GM21360 (cell line): Measurements from ENCODE around the gene PARVB.
"Not testable (repeated sequence)": the region's sequence is repeated elsewhere in the genome, so short reads cannot be mapped to it uniquely, and the experiment has no call there.

Experiments
- ATAC-seq: cut with Tn5 transposase; IDR thresholded peaks from one replicate; pipeline ENCODE4 v1.9.1; 2021; ENCODE audit warnings: mild to moderate bottlenecking, moderate library complexity; ENCODE audit not compliant: unreplicated experiment

Gene PARVB

DNA sequence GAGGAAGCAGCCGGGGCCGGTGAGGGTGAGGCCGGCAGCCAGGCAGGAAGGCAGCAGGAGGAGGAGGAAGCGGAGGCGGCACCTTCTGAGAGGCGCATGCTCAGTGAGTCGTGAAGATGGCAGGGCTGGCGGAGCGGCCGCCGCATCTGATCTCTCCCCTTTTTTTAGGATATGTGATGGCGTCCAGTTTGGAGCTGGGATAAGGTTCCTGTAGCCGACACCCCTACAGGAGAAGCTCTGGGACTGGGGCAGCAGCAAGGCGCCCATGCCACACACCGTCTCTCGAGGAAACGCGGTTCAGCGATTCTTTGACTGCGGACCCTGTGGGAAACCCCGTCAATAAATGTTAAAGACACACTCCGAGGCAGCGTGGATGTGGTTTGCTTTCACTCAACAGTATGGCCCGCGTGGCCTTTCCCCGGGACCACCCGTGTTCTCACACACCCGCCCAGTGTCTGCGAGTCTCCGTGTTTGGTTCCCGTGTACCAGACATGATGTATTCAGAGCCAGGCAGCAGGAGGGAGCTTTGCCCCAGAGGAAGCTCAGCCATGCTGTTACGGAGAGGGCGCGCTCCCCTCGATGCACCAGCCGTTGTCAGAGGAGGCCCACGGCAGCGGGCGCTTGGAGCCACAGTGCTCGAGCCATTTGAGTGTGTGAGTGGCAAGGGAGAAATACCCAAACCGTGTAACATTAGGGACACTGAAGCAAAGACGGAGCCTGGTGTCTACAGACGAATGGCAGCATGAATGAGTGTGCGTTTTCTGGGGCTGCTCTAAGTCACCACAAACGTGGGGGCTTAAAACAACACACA lies 27.7 kb upstream of the PARVB start:
- ATAC-seq: no peak

DNA sequence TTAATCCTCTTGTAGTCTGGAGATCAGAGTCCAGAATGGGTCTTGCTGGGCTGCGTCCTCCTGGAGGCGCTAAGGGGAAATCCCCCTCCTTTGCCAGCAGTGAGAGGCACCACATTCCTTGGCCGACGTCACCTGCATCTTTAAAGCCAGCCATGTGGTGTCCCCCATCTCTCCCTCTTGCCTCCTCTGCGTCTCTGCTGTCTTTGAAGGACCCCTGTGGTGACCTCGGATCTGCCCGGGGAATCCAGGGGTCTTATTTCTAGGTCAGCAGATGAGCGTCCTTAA lies 27.2 kb upstream of the PARVB start:
- ATAC-seq: no peak

GRCh38 chr22:43998679-43999264 lies 25.3 kb upstream of the PARVB start:
- no peak for ATAC-seq

DNA sequence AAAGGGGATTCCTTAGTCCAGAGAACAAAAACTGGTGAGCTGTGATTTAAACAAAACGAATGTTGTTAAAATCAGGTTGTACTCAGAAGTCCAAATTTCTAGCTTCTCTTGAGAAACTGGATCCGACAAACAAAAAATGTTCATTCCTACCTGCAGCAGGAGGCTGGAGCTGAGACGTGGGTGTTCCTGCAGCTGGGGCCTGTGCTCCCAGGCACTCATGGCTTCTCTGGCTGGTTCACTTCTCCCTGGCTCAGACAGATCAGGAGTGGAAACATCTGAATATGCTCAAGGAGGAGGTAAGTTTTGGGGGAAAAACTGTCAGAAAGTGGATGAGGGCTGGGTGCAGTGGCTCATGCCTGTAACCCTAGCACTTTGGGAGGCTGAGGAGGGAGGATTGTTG lies 24.7 kb upstream of the PARVB start:
- ATAC-seq: no peak

GRCh38 chr22:44000123-44000522 lies 24.0 kb upstream of the PARVB start:
- no peak for ATAC-seq

GRCh38 chr22:44001521-44001920 lies 22.6 kb upstream of the PARVB start:
- no peak for ATAC-seq

DNA sequence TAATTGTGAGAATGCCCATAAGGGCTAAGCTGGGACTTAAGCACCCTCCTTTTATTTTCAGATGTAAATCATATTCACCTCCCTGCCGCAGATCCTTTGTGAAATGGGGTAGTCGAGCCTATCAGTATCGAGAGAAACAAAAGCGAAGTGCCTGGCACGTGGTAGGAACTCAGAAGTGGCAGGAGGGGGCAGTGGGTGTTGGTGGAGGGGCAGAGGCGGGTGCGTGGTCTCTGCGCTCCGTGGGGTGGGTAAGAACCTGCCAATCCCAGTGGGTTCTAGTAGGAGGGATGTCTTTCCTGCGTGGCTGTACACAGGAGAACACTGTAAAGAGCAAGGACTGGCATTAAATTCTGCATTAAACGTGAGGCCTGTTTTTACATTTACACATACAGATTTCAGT lies 21.8 kb upstream of the PARVB start:
- no peak for ATAC-seq

DNA sequence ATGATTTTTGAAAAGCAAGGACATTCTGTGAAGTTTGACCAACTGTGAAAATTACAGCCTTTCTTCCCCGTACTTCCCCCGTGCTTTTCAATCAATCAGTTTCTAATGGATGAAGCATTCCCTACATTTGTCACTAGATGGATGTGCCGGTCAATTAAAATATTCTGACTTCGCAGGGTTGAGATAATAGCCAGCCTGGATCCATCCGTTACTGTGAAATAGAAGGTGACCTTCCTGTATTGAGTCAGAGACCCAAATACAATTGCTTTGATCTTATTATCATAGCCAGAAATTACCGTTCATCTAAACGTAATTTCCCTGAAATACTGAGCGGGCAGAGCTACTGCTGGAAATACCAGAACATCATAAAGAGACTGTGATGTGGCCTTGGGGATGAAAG lies 21.1 kb upstream of the PARVB start:
- ATAC-seq: no peak

DNA sequence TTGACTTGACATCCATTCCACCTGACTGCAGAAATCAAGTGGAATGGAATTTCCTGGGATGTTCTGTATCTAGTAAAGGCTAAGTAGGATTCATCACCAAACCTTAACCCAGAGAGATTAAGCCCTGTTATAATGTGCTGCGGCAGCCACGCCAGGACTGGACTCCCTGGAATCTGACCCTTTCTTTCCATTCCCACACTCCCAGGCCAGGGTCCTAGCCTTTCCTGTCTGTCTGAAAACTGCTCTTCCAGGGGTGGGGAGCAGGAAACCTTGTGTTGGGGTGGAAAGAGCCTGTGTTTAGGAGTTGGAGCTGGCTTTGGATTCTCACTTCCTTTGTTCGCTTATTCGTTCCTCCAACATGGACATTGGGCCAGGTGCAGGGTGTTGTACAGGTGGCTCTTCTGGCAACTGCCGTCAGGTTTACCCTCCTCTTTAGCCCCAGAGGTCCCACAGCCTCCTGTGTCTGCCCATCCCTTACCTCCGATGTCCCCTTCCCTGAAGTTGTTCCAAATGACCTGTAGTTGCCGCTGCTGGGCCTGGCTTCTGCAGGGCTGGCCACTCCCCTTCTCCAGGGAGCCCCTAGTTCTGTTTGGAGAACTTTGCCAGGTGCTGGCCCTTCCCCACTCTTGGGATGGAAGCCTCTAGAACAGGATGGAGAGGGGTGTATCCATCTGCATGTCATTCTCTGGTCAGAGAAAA lies 20.5 kb upstream of the PARVB start:
- no peak for ATAC-seq

DNA sequence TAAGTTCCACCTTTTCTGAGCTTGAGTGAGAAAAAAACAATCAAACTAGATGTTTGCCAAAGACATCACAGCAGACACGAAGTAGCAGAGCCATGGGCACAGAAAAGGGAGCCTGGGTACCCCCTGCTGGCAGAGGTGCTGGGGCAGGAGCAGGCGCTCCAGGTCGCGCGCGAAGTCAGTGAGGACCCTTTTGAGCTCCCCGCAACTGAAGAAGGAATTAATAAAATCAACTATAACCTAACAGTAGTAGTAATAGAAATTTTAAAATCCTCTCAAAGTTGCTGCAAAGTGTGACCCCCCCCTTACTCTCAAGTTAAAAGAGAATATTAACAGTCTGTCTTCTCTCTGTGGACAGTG lies 20.0 kb upstream of the PARVB start:
- no peak for ATAC-seq

DNA sequence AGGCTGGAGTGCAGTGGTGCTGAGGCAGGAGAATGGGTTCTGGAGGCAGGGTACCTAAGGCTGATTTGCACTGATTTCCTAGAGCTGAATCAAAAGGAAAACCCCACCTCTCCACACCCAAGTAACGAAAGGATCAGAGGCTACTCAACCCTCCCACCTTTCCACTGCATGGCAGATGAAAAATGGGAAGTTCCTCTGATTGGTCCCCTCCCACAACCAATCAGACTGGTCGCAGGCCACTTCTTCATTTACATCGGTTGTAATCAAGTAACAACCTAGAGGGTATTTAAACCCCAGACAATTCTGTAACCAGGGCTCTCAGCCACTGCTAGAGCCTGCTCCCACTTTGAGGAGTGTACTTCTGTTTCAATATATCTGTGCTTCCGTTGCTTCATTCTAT lies 18.6 kb upstream of the PARVB start:
- no peak for ATAC-seq

- no peak for ATAC-seq
Measured at GRCh38 chr22:44012162-44012561, 11.9 kb upstream of the PARVB start.

GRCh38 chr22:44012591-44012990 lies 11.5 kb upstream of the PARVB start:
- ATAC-seq: no peak

GRCh38 chr22:44014241-44014640 lies 9.9 kb upstream of the PARVB start:
- no peak for ATAC-seq

DNA sequence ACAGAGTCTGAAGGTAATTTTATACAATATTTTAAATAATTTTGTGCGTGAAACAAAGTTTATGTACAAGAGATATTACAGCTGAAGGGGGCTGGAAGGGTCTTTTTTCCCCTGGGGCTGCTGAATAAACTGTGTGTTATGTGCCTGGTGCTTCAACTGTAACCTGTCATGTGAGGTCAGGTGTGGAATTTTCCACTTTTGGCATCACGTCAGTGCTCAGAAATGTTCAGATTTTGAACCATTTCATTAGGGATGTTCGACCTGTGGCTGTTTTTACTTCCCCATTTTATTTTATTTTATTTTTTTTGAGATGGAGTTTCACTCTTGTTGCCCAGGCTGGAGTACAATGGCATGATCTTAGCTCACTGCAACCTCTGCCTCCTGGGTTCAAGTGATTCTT lies 7.5 kb upstream of the PARVB start:
- ATAC-seq: not testable (repeated sequence)

DNA sequence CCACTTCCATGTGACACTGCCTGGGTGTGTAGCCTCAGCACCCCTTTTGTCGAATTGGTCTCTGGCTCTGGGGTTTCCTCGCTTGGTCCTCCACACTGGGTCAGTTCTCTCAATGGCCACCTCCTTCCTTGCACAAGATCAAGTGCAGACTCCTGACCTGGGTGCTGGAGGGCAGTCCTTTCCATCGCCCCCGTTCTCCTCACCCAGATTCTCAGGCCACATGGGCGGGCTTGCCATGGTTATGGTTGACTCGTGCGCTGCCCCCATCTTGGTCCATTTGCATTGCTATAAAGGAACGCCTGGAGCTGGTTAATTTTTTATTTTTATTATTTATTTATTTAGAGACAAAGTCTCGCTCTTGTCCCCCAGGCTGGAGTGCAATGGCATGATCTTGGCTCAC lies 5.5 kb upstream of the PARVB start:
- ATAC-seq: no peak

DNA sequence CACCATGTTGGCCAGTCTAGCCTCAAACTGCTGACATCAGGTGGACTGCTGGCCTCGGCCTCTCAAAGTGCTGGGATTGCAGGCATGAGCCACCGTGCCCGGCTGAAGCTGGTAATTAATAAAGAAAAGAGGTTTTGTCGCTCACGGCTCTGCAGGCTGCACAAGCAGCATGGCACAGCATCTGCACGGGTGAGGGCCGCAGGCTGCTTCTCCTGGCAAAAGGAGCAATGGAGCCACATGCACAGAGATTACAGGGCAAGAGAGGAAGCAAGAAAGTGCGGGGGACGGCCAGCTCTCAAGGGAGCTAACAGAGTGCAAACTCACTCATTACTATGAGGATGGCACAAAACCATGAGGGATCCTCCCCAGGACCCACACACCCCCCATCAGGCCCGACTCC lies 4.7 kb upstream of the PARVB start:
- ATAC-seq: no peak

DNA sequence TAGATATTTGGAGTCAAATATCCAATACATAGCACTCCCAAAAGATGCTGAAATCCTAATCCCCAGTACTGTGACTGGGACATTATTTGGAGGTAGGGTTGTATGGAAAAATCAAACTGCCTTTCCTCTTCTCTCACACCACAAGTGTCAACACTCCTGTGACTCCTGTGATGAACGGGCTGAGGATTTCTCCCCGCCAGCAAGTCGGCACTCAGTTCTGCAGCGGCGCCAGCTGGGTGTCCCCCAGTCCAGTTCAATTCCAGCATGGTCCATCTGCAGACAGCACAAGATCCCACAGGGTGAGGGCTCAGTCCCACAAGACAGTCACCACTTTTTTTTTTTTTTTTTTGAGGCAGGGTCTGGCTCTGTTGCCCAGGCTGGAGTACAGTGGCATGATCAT lies 4.3 kb upstream of the PARVB start:
- ATAC-seq: no peak

GRCh38 chr22:44020981-44021380 lies 3.1 kb upstream of the PARVB start:
- no peak for ATAC-seq

GRCh38 chr22:44023404-44024287 lies 456 bp upstream of the PARVB start:
- ATAC-seq: no peak
